IMR-90 (cell line): ENCODE results near the gene OGFR. TPM values are rescaled to one million over a fixed set of nuclear protein-coding genes. Genes with fewer than 3 reads are reported as not detected.

ENCODE experiments used
- ATAC-seq: fragments of 200-7000 bp; cut with Tn5 transposase; 2 replicates; pipeline ENCODE4 v1.9.1; 2020; ENCODE audit warnings: low read depth, mild to moderate bottlenecking, moderate library complexity
- BruUV-seq: library from RNA; stranded (reverse); fragments of 400-500 nt; replicated peaks from 2 replicates; lab custom pipeline; 2021; lab: Mats Ljungman, UMichigan
- CTCF ChIA-PET: fragments of 300-600 bp; formaldehyde crosslinking; extraction: SDS; loops from one replicate; lab custom pipeline; 2021; ENCODE audit warnings: antibody characterized with exemption; lab: Yijun Ruan, JAX
- POLR2A ChIA-PET: fragments of 300-600 bp; sonication (Branson Sonifier 250); formaldehyde crosslinking; loops from one replicate; lab custom pipeline; 2022; ENCODE audit warnings: antibody characterized with exemption; ENCODE audit not compliant: unreplicated experiment; lab: Charles Lee
- DNase-seq: peaks from one replicate; pipeline ENCODE4 v3.0.0; 2013
- H2AFZ ChIP-seq: replicated peaks from 2 replicates; pipeline ENCODE3; 2013; ENCODE audit warnings: low read length, mild to moderate bottlenecking; ENCODE audit not compliant: poor library complexity
- H2AK5ac ChIP-seq: 2 replicates; pipeline ENCODE4 v1.6.1; 2013; ENCODE audit warnings: low read depth, low read length, inconsistent platforms
- H2AK9ac ChIP-seq: replicated peaks from 2 replicates; pipeline ENCODE3; 2013; ENCODE audit warnings: mild to moderate bottlenecking, low read depth, low read length, moderate library complexity; ENCODE audit not compliant: poor library complexity
- H2BK120ac ChIP-seq: 2 replicates; pipeline ENCODE4 v1.6.1; 2013; ENCODE audit warnings: low read depth, low read length, inconsistent platforms
- H2BK15ac ChIP-seq: 3 replicates; pipeline ENCODE4 v1.6.1; 2013; ENCODE audit warnings: low read depth, low read length, inconsistent platforms
- H2BK20ac ChIP-seq: 2 replicates; pipeline ENCODE4 v1.6.1; 2013; ENCODE audit warnings: low read depth, mild to moderate bottlenecking, inconsistent platforms, low read length, moderate library complexity
- H2BK5ac ChIP-seq: 2 replicates; pipeline ENCODE4 v1.6.1; 2013; ENCODE audit warnings: mild to moderate bottlenecking, low read depth, low read length, inconsistent platforms; ENCODE audit not compliant: poor library complexity, severe bottlenecking
- H3K14ac ChIP-seq: replicated peaks from 2 replicates; pipeline ENCODE4 v1.6.1; 2013; ENCODE audit warnings: low read depth, low read length, inconsistent platforms
- H3K18ac ChIP-seq: 2 replicates; pipeline ENCODE4 v1.6.1; 2013; ENCODE audit warnings: low read depth, low read length, control low read depth
- H3K23ac ChIP-seq: 2 replicates; pipeline ENCODE4 v1.6.1; 2013; ENCODE audit warnings: low read depth, low read length, inconsistent platforms
- H3K27ac ChIP-seq: 2 replicates; pipeline ENCODE4 v1.5.1; 2013; ENCODE audit warnings: mild to moderate bottlenecking, control low read depth, low read length; ENCODE audit not compliant: insufficient read depth
- H3K27me3 ChIP-seq: 2 replicates; pipeline ENCODE4 v1.6.1; 2013; ENCODE audit warnings: low read length; ENCODE audit not compliant: control insufficient read depth, insufficient read depth
- H3K36me3 ChIP-seq: 2 replicates; pipeline ENCODE4 v1.6.1; 2013; ENCODE audit warnings: low read length, mixed read lengths; ENCODE audit not compliant: control insufficient read depth, insufficient read depth
- H3K4ac ChIP-seq: 2 replicates; pipeline ENCODE4 v1.6.1; 2013; ENCODE audit warnings: low read depth, low read length, inconsistent platforms
- H3K4me1 ChIP-seq: 2 replicates; pipeline ENCODE4 v1.6.1; 2013; ENCODE audit warnings: low read length, mixed read lengths; ENCODE audit not compliant: control insufficient read depth, insufficient read depth
- H3K4me2 ChIP-seq: 2 replicates; pipeline ENCODE4 v1.6.1; 2013; ENCODE audit warnings: low read depth, mild to moderate bottlenecking, control low read depth, low read length, moderate library complexity
- H3K4me3 ChIP-seq: 2 replicates; pipeline ENCODE4 v1.5.1; 2013; ENCODE audit warnings: low read depth, mild to moderate bottlenecking, control low read depth, low read length, moderate library complexity; ENCODE audit not compliant: insufficient read depth
- H3K56ac ChIP-seq: 2 replicates; pipeline ENCODE4 v1.6.1; 2013; ENCODE audit warnings: low read length, inconsistent platforms; ENCODE audit not compliant: insufficient read depth; ENCODE audit errors: extremely low read depth
- H3K79me1 ChIP-seq, 2 experiments: 2 replicates each; pipeline ENCODE4 v1.6.1; 2013; ENCODE audit warnings: low read length in 2 of 2, inconsistent platforms in 1 of 2, low read depth in 1 of 2
- H3K9ac ChIP-seq: 2 replicates; pipeline ENCODE4 v1.6.1; 2013; ENCODE audit warnings: low read depth, low read length, control low read depth
- H3K9me1 ChIP-seq: 2 replicates; pipeline ENCODE4 v1.6.1; 2013; ENCODE audit warnings: low read length, inconsistent platforms; ENCODE audit not compliant: insufficient read depth
- H3K9me3 ChIP-seq: 2 replicates; pipeline ENCODE4 v1.6.1; 2013; ENCODE audit warnings: low read length; ENCODE audit not compliant: control insufficient read depth, insufficient read depth
- H4K20me1 ChIP-seq: 2 replicates; pipeline ENCODE4 v1.6.1; 2013; ENCODE audit warnings: low read length, inconsistent platforms; ENCODE audit not compliant: insufficient read depth
- H4K5ac ChIP-seq: 2 replicates; pipeline ENCODE4 v1.6.1; 2013; ENCODE audit warnings: mild to moderate bottlenecking, low read depth, low read length, control low read depth
- H4K8ac ChIP-seq, 2 experiments: 2 replicates each; pipeline ENCODE4 v1.6.1; 2013; ENCODE audit warnings: low read depth in 2 of 2, low read length in 2 of 2, control low read depth in 1 of 2, inconsistent platforms in 1 of 2
- H4K91ac ChIP-seq: 2 replicates; pipeline ENCODE4 v1.6.1; 2013; ENCODE audit warnings: low read depth, low read length, inconsistent platforms; ENCODE audit not compliant: insufficient read depth
- BHLHE40 ChIP-seq: fragments of 150-350 bp; IDR thresholded peaks from 2 replicates; pipeline ENCODE4 v1.6.1; 2016; ENCODE audit warnings: mild to moderate bottlenecking, low read depth, low read length
- CEBPB ChIP-seq: IDR thresholded peaks from 2 replicates; pipeline ENCODE4 v1.6.1; 2012; ENCODE audit warnings: low read depth, low read length, improper control_type of control experiment
- CHD1 ChIP-seq: IDR thresholded peaks from 2 replicates; pipeline ENCODE4 v1.6.1; 2012; ENCODE audit warnings: low read depth, low read length, improper control_type of control experiment
- CTCF ChIP-seq: conservative IDR thresholded peaks from 2 replicates; pipeline ENCODE4 v1.5.1; 2012; ENCODE audit warnings: mild to moderate bottlenecking, low read depth, low read length, improper control_type of control experiment
- ELK1 ChIP-seq: fragments of 150-350 bp; IDR thresholded peaks from 2 replicates; pipeline ENCODE4 v1.6.1; 2016; ENCODE audit warnings: low read depth, mild to moderate bottlenecking, low read length, moderate library complexity, borderline replicate concordance
- FOS ChIP-seq: fragments of 150-350 bp; IDR thresholded peaks from 2 replicates; pipeline ENCODE4 v1.6.1; 2016; ENCODE audit warnings: low read depth, low read length
- MAFK ChIP-seq: IDR thresholded peaks from 2 replicates; pipeline ENCODE4 v1.6.1; 2012; ENCODE audit warnings: low read depth, low read length, improper control_type of control experiment
- MAZ ChIP-seq: IDR thresholded peaks from 2 replicates; pipeline ENCODE4 v1.6.1; 2012; ENCODE audit warnings: low read depth, mild to moderate bottlenecking, low read length, improper control_type of control experiment, moderate library complexity, borderline replicate concordance
- MXI1 ChIP-seq: IDR thresholded peaks from 2 replicates; pipeline ENCODE4 v1.6.1; 2012; ENCODE audit warnings: low read depth, mild to moderate bottlenecking, low read length, moderate library complexity, borderline replicate concordance
- NFE2L2 ChIP-seq: fragments of 150-350 bp; IDR thresholded peaks from 2 replicates; pipeline ENCODE4 v1.6.1; 2016; ENCODE audit warnings: low read depth, mild to moderate bottlenecking, low read length
- POLR2A ChIP-seq: IDR thresholded peaks from 2 replicates; pipeline ENCODE4 v1.6.1; 2012; ENCODE audit warnings: mild to moderate bottlenecking, low read depth, low read length
- RAD21 ChIP-seq: IDR thresholded peaks from 2 replicates; pipeline ENCODE4 v1.6.1; 2012; ENCODE audit warnings: low read length, improper control_type of control experiment
- RCOR1 ChIP-seq: IDR thresholded peaks from 2 replicates; pipeline ENCODE4 v1.6.1; 2012; ENCODE audit warnings: mild to moderate bottlenecking, low read length, improper control_type of control experiment; ENCODE audit not compliant: insufficient replicate concordance
- RFX5 ChIP-seq: IDR thresholded peaks from 2 replicates; pipeline ENCODE4 v1.8.0; 2012; ENCODE audit warnings: low read depth, mild to moderate bottlenecking, low read length, moderate library complexity
- SMC3 ChIP-seq: fragments of 150-350 bp; IDR thresholded peaks from 2 replicates; pipeline ENCODE4 v1.6.1; 2016; ENCODE audit warnings: low read depth, mild to moderate bottlenecking, antibody characterized with exemption, low read length, moderate library complexity
- WGBS, 2 experiments: methylation state at CpG; one replicate each; pipeline versions ENCODE4 v1.1.5 to v1.1.7; 2013; ENCODE audit warnings: missing lambda C conversion rate in 2 of 2; ENCODE audit not compliant: insufficient read length in 1 of 2; ENCODE audit errors: extremely low coverage in 2 of 2; 5-methylcytosine and 5-hydroxymethylcytosine counted together
- dilution Hi-C: fragments of 300-500 bp; cut with HindIII; formaldehyde crosslinking; loops from one replicate; pipeline ENCODE4 v1.14.3; 2018; ENCODE audit warnings: low sequenced_read_pairs; ENCODE audit not compliant: unreplicated experiment
- in situ Hi-C: fragments of 300-500 bp; cut with MboI; formaldehyde crosslinking; loops from 3 replicates; pipeline ENCODE4 v1.14.3; 2019; ENCODE audit warnings: low sequenced_read_pairs, inconsistent platforms, mixed read lengths
- intact Hi-C: fragments of 100-400 bp; cut with micrococcal nuclease; formaldehyde crosslinking; loops from 2 replicates; pipeline ENCODE4 v1.10.0; 2022
- polyA plus RNA-seq, 3 experiments: library from polyadenylated mRNA; depleted of rRNA; stranded (reverse); fragments of >200 nt; gene quantifications; 2 replicates each; pipeline ENCODE4 v1.2.3, GENCODE V29; 2012; ENCODE audit warnings: low replicate concordance in 1 of 3
- total RNA-seq: library from RNA; depleted of rRNA; stranded (reverse); fragments of >200 nt; gene quantifications from 2 replicates; pipeline ENCODE4 v1.2.3, GENCODE V29; 2012
- TF ChIP-seq, protein P1 (sequence below): fragments of 150-350 bp; IDR thresholded peaks from 2 replicates; pipeline ENCODE4 v1.6.1; 2017; ENCODE audit warnings: mild to moderate bottlenecking, antibody characterized with exemption, low read length, low read depth

Gene OGFR
- total and polyA plus RNA-seq, 2 of the 4 experiments (the other 2 are of a cell fraction) = 22.4 to 30.1 TPM

DNA sequence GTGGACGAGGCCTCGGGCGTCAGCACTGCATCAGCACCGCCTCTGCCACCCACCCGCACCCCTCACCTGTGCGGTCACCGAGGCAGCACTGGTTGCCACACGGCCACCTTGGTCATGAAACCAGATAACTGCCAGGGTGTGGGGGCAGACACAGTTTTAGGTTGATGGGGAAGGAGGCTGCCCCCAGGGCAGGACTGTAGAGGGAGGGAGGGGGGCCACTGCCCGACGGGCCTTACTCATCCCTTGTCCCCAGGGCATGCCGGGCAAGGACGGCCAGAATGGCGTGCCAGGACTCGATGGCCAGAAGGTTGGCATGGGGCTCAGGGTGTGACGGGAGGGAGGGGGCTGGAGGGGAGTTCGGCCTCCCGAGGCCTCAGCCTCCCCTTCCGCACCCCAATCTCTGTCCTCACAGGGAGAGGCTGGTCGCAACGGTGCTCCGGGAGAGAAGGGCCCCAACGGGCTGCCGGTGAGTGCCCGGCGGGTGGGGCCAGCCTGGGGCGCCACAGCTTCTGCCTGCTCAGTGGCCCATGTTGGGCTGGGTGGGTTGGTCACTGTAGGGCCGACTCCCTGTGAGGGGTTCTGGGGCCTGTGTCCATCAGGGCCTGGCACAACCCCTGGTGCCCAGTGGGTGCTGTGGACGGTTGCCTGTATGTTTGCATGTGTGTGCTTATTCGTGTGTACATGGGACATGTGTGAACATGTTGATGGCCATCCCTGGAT is 24.0 kb downstream of the OGFR start:
- Histone ChIP-seq H3K9me1 (no peaks in the 10 kb centered on the region; the same call in 1 of the 2 replicates), H3K27ac (no peak overlapping the region), H3K18ac (no peak overlapping the region), H3K9ac (no peak overlapping the region), H4K20me1 (no peaks in the 10 kb centered on the region), H4K5ac (no peak overlapping the region), H2AK5ac (no peak overlapping the region), H3K79me1 (no peaks in the 10 kb centered on the region), H2BK15ac (no peak overlapping the region), H3K4ac (no peak overlapping the region), H2BK120ac (no peak overlapping the region), H3K4me3 (no peak overlapping the region), H4K8ac (no peak overlapping the region), H3K36me3 (no peaks in the 10 kb centered on the region), H3K23ac (no peak overlapping the region), H2BK5ac (no peak overlapping the region), H3K9me3 (no peaks in the 10 kb centered on the region), H3K4me1 (peaks cover 3% of the 10 kb centered on the region; the same call in 1 of the 2 replicates), H2AK9ac (no peak overlapping the region), H3K4me2 (no peak overlapping the region), H4K91ac (no peak overlapping the region), H2BK20ac (no peak overlapping the region), H3K27me3 (no peaks in the 10 kb centered on the region), H3K14ac (no peak overlapping the region), H2AFZ (peak overlapping the region; percentile 58), H3K56ac (no peak overlapping the region)
- dilution Hi-C loops = no loop called here
- in situ Hi-C loops = no loop called here
- ChIA-PET CTCF (no interaction called here), POLR2A (no interaction called here)
- BruUV-seq = no TSS peak
- 100% methylated on average over 3 of the region's 29 CpGs; no CpG with 5 or more reads in 1 of the 2 experiments for WGBS, 2 experiments
- ATAC-seq (no peak), DNase-seq (no peak)
- TF ChIP-seq, protein P1, sequence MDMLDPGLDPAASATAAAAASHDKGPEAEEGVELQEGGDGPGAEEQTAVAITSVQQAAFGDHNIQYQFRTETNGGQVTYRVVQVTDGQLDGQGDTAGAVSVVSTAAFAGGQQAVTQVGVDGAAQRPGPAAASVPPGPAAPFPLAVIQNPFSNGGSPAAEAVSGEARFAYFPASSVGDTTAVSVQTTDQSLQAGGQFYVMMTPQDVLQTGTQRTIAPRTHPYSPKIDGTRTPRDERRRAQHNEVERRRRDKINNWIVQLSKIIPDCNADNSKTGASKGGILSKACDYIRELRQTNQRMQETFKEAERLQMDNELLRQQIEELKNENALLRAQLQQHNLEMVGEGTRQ = no peak
- TF ChIP-seq BHLHE40 (no peak), RAD21 (no peak), ELK1 (no peak), NFE2L2 (no peak), MAFK (no peak), CHD1 (no peak), MAZ (no peak), POLR2A (no peak), RFX5 (no peak), CEBPB (no peak), FOS (no peak), MXI1 (no peak), CTCF (no peak), SMC3 (no peak), RCOR1 (no peak)
- intact Hi-C loops = no loop called here
